Tibial nerve (tissue), 3 donors: ENCODE data around the gene BEST3.

Experiments
- EP300 ChIP-seq, 2 donors: sonication (generic); formaldehyde crosslinking; IDR thresholded peaks; one replicate each; pipeline ENCODE4 v1.6.1; 2017; ENCODE audit warnings: antibody characterized with exemption in 2 of 2, mild to moderate bottlenecking in 1 of 2
- POLR2A ChIP-seq, 2 donors: fragments of 450-650 bp; IDR thresholded peaks; one replicate each; pipeline ENCODE4 v1.6.1; 2017; ENCODE audit warnings: antibody characterized with exemption in 2 of 2, mild to moderate bottlenecking in 2 of 2, moderate library complexity in 2 of 2

- no peak for TF ChIP-seq EP300 (IDR thresholded peaks at IDR 0.05)
- no peak for TF ChIP-seq POLR2A (IDR thresholded peaks at IDR 0.05)
Measured at GRCh38 chr12:69698054-69698453, 1.0 kb downstream of the BEST3 start.
